Naive thymus-derived CD4-positive, alpha-beta T cell (primary cell): ENCODE data around the gene EAF1. TPM values are rescaled to one million over a fixed set of nuclear protein-coding genes. Genes with fewer than 3 reads are reported as not detected.
"Not testable (repeated sequence)": the region's sequence is repeated elsewhere in the genome, so short reads cannot be mapped to it uniquely, and the experiment has no call there.

Experiments
- ATAC-seq: fragments of 150-1000 bp; cut with Tn5 transposase; 2 replicates; pipeline ENCODE4 v1.10.0; 2021; ENCODE audit warnings: mild to moderate bottlenecking, moderate library complexity
- CTCF ChIA-PET: fragments of 350-600 bp; sonication (Branson Sonifier 250); formaldehyde crosslinking; loops from one replicate; lab custom pipeline; 2021; ENCODE audit warnings: antibody characterized with exemption; lab: Charles Lee
- POLR2A ChIA-PET: fragments of 350-600 bp; sonication (Branson Sonifier 250); formaldehyde crosslinking; loops from one replicate; lab custom pipeline; 2021; ENCODE audit warnings: antibody characterized with exemption, inconsistent platforms; lab: Charles Lee
- DNase-seq, 9 donors: peaks; one replicate each; pipeline versions ENCODE4 v3.0.0 to v3.0.0-alpha.2; 2020 to 2022; ENCODE audit warnings: mixed read lengths in 1 of 9
- H3K27ac ChIP-seq: one replicate; pipeline ENCODE4 v1.7.0; 2013; ENCODE audit warnings: mild to moderate bottlenecking, low read depth, low read length, moderate library complexity
- H3K27me3 ChIP-seq, 2 donors: one replicate each; pipeline ENCODE4 v1.7.0; 2013; ENCODE audit warnings: low read length in 2 of 2, mild to moderate bottlenecking in 2 of 2, moderate library complexity in 2 of 2; ENCODE audit not compliant: control insufficient read depth in 2 of 2, insufficient read depth in 2 of 2
- H3K36me3 ChIP-seq, 3 experiments: 1 replicate in 2 of 3; 2 replicates in 1 of 3; pipeline ENCODE4 v1.7.0; 2013; ENCODE audit warnings: low read length in 3 of 3, mild to moderate bottlenecking in 3 of 3, moderate library complexity in 1 of 3; ENCODE audit not compliant: insufficient read depth in 3 of 3, control insufficient read depth in 2 of 3
- H3K4me1 ChIP-seq, 2 donors: one replicate each; pipeline ENCODE4 v1.7.0; 2013; ENCODE audit warnings: low read length in 2 of 2, mild to moderate bottlenecking in 2 of 2, moderate library complexity in 1 of 2; ENCODE audit not compliant: control insufficient read depth in 2 of 2, insufficient read depth in 2 of 2
- H3K4me3 ChIP-seq: 2 replicates; pipeline ENCODE4 v1.7.0; 2013; ENCODE audit warnings: mild to moderate bottlenecking, low read length
- H3K9me3 ChIP-seq, 3 experiments: 1 replicate in 2 of 3; 2 replicates in 1 of 3; pipeline ENCODE4 v1.7.0; 2013; ENCODE audit warnings: low read length in 3 of 3; ENCODE audit not compliant: control insufficient read depth in 2 of 3
- H3K27ac Mint-ChIP-seq, 9 donors: one replicate each; pipeline ENCODE4 v1.8.0; 2020 to 2022; ENCODE audit warnings: mixed read lengths in 9 of 9, mild to moderate bottlenecking in 8 of 9, moderate library complexity in 5 of 9, inconsistent platforms in 2 of 9
- H3K27me3 Mint-ChIP-seq, 5 donors: one replicate each; pipeline ENCODE4 v1.8.0; 2021 to 2022; ENCODE audit warnings: mixed read lengths in 5 of 5, mild to moderate bottlenecking in 1 of 5
- H3K36me3 Mint-ChIP-seq, 5 donors: one replicate each; pipeline ENCODE4 v1.8.0; 2020 to 2022; ENCODE audit warnings: mixed read lengths in 5 of 5, mild to moderate bottlenecking in 3 of 5, inconsistent platforms in 1 of 5
- H3K4me1 Mint-ChIP-seq, 7 donors: one replicate each; pipeline ENCODE4 v1.8.0; 2020 to 2022; ENCODE audit warnings: mixed read lengths in 7 of 7, mild to moderate bottlenecking in 3 of 7, inconsistent platforms in 1 of 7
- H3K4me3 Mint-ChIP-seq, 10 donors: one replicate each; pipeline ENCODE4 v1.8.0; 2020 to 2022; ENCODE audit warnings: mild to moderate bottlenecking in 10 of 10, mixed read lengths in 10 of 10, moderate library complexity in 6 of 10, inconsistent platforms in 2 of 10
- H3K9me3 Mint-ChIP-seq, 11 donors: one replicate each; pipeline ENCODE4 v1.8.0; 2020 to 2022; ENCODE audit warnings: mixed read lengths in 11 of 11, mild to moderate bottlenecking in 4 of 11, inconsistent platforms in 1 of 11, moderate library complexity in 1 of 11
- intact Hi-C, 2 donors: fragments of 100-400 bp; cut with micrococcal nuclease; formaldehyde crosslinking; loops; one replicate each; pipeline ENCODE4 v1.15.1; 2023
- polyA plus RNA-seq, 2 donors: library from polyadenylated mRNA; unstranded; fragments of 300-500 nt; fragmentation: Illumina TruSeq; gene quantifications; one replicate each; pipeline ENCODE4 v1.2.3, GENCODE V29; 2021
- total RNA-seq, 6 experiments: library from RNA in 5 of 6; stranded (reverse) in 5 of 6; gene quantifications; 1 replicate in 5 of 6; 2 replicates in 1 of 6; pipeline ENCODE4 v1.2.3 and lab custom pipeline; 2021 to 2026

The EAF1 gene
- total and polyA plus RNA-seq, 7 experiments from 2014 or later = 5.0 to 61.9 (median 19.6) TPM

- ChIA-PET POLR2A (no interaction called here), CTCF (no interaction called here)
- peaks cover 0 to 3% (median 0%) of the 10 kb centered on the region in 7 donors for H3K4me1 Mint-ChIP-seq
- H3K4me3 Mint-ChIP-seq = no peak overlapping the region
- ATAC-seq = no peak
- H3K27me3 Mint-ChIP-seq = peaks cover 0 to 12% (median 0%) of the 10 kb centered on the region in 5 donors
- no peak for DNase-seq
- no peaks in the 10 kb centered on the region for H3K27me3 ChIP-seq
- H3K27ac ChIP-seq = no peak overlapping the region
- peaks cover 0 to 3% (median 0%) of the 10 kb centered on the region in 5 donors for H3K36me3 Mint-ChIP-seq
- H3K4me3 ChIP-seq = no peak overlapping the region
- intact Hi-C loops = no loop called here
- no peak overlapping the region for H3K27ac Mint-ChIP-seq
- H3K9me3 ChIP-seq = no peaks in the 10 kb centered on the region
- no peaks in the 10 kb centered on the region for H3K36me3 ChIP-seq
- no peaks in the 10 kb centered on the region for H3K4me1 ChIP-seq
- H3K9me3 Mint-ChIP-seq = peaks cover 0 to 4% (median 0%) of the 10 kb centered on the region in 11 donors
Measured at GRCh38 chr3:15476378-15476777, 49.0 kb downstream of the EAF1 start.

- H3K9me3 Mint-ChIP-seq = peaks cover 0 to 6% (median 0%) of the 10 kb centered on the region in 11 donors
- DNase-seq (no peak), ATAC-seq (no peak)
- peaks cover 0 to 3% (median 0%) of the 10 kb centered on the region in 5 donors for H3K36me3 Mint-ChIP-seq
- no peak overlapping the region for H3K27ac Mint-ChIP-seq
- no peaks in the 10 kb centered on the region for H3K9me3 ChIP-seq
- peaks cover 0 to 23% (median 0%) of the 10 kb centered on the region in 5 donors for H3K27me3 Mint-ChIP-seq
- peaks cover 0 to 3% (median 0%) of the 10 kb centered on the region in 7 donors for H3K4me1 Mint-ChIP-seq
- H3K4me3 Mint-ChIP-seq = no peak overlapping the region
- H3K27ac ChIP-seq = no peak overlapping the region
- H3K4me3 ChIP-seq = no peak overlapping the region
- no peaks in the 10 kb centered on the region for H3K4me1 ChIP-seq
- ChIA-PET CTCF (no interaction called here), POLR2A (no interaction called here)
- intact Hi-C loops = no loop called here
- H3K27me3 ChIP-seq = no peaks in the 10 kb centered on the region
- no peaks in the 10 kb centered on the region for H3K36me3 ChIP-seq
Measured at GRCh38 chr3:15477951-15478639, 50.7 kb downstream of the EAF1 start.

GRCh38 chr3:15478640-15478979 is 51.2 kb downstream of the EAF1 start:
- ATAC-seq = no peak
- H3K4me3 ChIP-seq = no peak overlapping the region
- intact Hi-C loops = no loop called here
- Mint-ChIP-seq H3K4me1 (peaks cover 0 to 3% (median 0%) of the 10 kb centered on the region in 7 donors), H3K27me3 (peaks cover 0 to 28% (median 0%) of the 10 kb centered on the region in 5 donors), H3K36me3 (peaks cover 0 to 3% (median 0%) of the 10 kb centered on the region in 5 donors), H3K9me3 (peaks cover 0 to 9% (median 0%) of the 10 kb centered on the region in 11 donors), H3K27ac (no peak overlapping the region), H3K4me3 (no peak overlapping the region)
- POLR2A ChIA-PET = no interaction called here
- H3K9me3 ChIP-seq = no peaks in the 10 kb centered on the region
- H3K4me1 ChIP-seq = no peaks in the 10 kb centered on the region
- no peak overlapping the region for H3K27ac ChIP-seq
- no peak for DNase-seq
- CTCF ChIA-PET = no interaction called here
- H3K36me3 ChIP-seq = no peaks in the 10 kb centered on the region
- no peaks in the 10 kb centered on the region for H3K27me3 ChIP-seq

GRCh38 chr3:15479400-15480224 is 52.2 kb downstream of the EAF1 start:
- Mint-ChIP-seq H3K27ac (no peak overlapping the region), H3K4me3 (no peak overlapping the region), H3K9me3 (peaks cover 0 to 14% (median 2%) of the 10 kb centered on the region in 11 donors), H3K4me1 (peaks cover 0 to 4% (median 0%) of the 10 kb centered on the region in 7 donors), H3K27me3 (peaks cover 0 to 37% (median 0%) of the 10 kb centered on the region in 5 donors), H3K36me3 (peaks cover 0 to 7% (median 3%) of the 10 kb centered on the region in 5 donors)
- H3K27ac ChIP-seq = no peak overlapping the region
- no peak overlapping the region for H3K4me3 ChIP-seq
- intact Hi-C loops = no loop called here
- H3K9me3 ChIP-seq = no peaks in the 10 kb centered on the region
- no peaks in the 10 kb centered on the region for H3K4me1 ChIP-seq
- DNase-seq = no peak
- ChIA-PET CTCF (no interaction called here), POLR2A (no interaction called here)
- H3K36me3 ChIP-seq = no peaks in the 10 kb centered on the region
- ATAC-seq = no peak
- no peaks in the 10 kb centered on the region for H3K27me3 ChIP-seq

GRCh38 chr3:15484551-15484950 is 57.2 kb downstream of the EAF1 start:
- H3K4me3 Mint-ChIP-seq, H3K9me3 ChIP-seq, H3K4me1 Mint-ChIP-seq, H3K27ac Mint-ChIP-seq, DNase-seq, CTCF ChIA-PET, H3K4me3 ChIP-seq, intact Hi-C loops, H3K36me3 ChIP-seq, POLR2A ChIA-PET, H3K4me1 ChIP-seq, H3K27me3 ChIP-seq, ATAC-seq, H3K27ac ChIP-seq: not testable (repeated sequence)
- H3K36me3 Mint-ChIP-seq = peaks cover 10 to 22% (median 14%) of the 10 kb centered on the region in 5 donors
- H3K9me3 Mint-ChIP-seq = peaks cover 0 to 14% (median 2%) of the 10 kb centered on the region in 11 donors
- peaks cover 0 to 46% (median 5%) of the 10 kb centered on the region in 5 donors for H3K27me3 Mint-ChIP-seq

GRCh38 chr3:15486020-15486419 is 58.6 kb downstream of the EAF1 start:
- DNase-seq = no peak
- Histone ChIP-seq H3K27ac (no peak overlapping the region), H3K9me3 (no peaks in the 10 kb centered on the region), H3K27me3 (no peaks in the 10 kb centered on the region), H3K36me3 (no peaks in the 10 kb centered on the region), H3K4me3 (no peak overlapping the region), H3K4me1 (no peaks in the 10 kb centered on the region)
- H3K36me3 Mint-ChIP-seq = peaks cover 10 to 27% (median 14%) of the 10 kb centered on the region in 5 donors
- H3K4me3 Mint-ChIP-seq = no peak overlapping the region
- CTCF ChIA-PET = no interaction called here
- no peak for ATAC-seq
- no peak overlapping the region for H3K27ac Mint-ChIP-seq
- peaks cover 0 to 43% (median 5%) of the 10 kb centered on the region in 5 donors for H3K27me3 Mint-ChIP-seq
- H3K9me3 Mint-ChIP-seq = peaks cover 0 to 11% (median 1%) of the 10 kb centered on the region in 11 donors
- peaks cover 0 to 6% (median 0%) of the 10 kb centered on the region in 7 donors for H3K4me1 Mint-ChIP-seq
- POLR2A ChIA-PET = no interaction called here
- intact Hi-C loops = no loop called here
